ENCODE results near the gene PRODH2. TPM values are rescaled to one million over a fixed set of nuclear protein-coding genes. Genes with fewer than 3 reads are reported as not detected.

PRODH2 gene
- total and polyA plus RNA-seq, 2 of the 13 experiments (the other 11 are each of a cell fraction or from before 2014, with no cell fraction given): 86.7 to 118 TPM

DNA sequence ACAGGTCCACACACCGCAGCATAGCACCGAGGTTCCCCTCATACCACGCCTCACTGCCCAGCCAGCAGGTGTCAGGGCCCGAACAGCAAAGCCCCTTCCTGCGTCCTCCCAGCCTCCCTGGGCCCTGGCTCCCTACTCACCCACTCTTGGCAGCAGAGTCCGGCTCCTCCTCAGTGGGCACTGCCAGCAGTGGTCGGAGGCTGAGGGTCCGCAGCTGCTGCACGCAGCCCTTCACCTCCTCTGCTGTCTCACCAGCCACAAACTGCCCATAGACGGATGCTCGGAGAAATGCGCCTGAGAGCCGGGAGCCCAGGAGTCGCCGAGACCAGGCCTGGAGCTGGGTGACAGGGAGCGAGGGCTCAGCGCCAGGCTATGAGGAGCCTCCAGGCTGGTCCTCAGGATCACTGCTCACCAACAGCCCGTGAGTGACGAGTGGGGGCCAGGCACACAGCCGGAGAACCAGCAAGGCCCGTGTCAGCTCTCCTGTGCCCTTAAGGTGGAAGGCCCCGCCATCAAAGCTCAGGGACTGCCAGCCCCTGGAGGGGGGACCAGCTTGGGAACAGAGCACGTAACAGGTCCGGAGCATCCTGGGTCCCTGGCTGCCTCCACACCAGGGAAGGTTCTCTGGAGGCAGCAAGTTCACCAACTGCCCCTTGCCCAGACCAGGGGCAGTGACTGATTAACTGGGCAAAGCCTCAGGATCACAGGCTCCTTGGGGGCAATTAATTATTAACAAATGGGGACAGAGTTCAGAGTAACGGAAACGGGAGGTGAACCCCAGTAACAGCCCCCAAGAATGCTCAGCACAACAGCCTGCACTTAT, at the start of gene PRODH2 (continued):
- TF ChIP-seq ZNF577 (CRISPR knock-in tag; IDR thresholded peaks at IDR 0.05; ENCODE audit: borderline replicate concordance, low read depth): no peak
- TF ChIP-seq TCF7 (IDR thresholded peaks at IDR 0.05; ENCODE audit: low read depth): no peak; the same call in 1 of the 2 replicates
- no peak for TF ChIP-seq ELF3 (CRISPR knock-in tag; IDR thresholded peaks at IDR 0.05)
- TF ChIP-seq BRD4 (CRISPR knock-in tag; IDR thresholded peaks at IDR 0.05): no peak
- TF ChIP-seq AGO1 (IDR thresholded peaks at IDR 0.05; ENCODE audit: low read depth, low read length, poor library complexity, severe bottlenecking): no peak
- TF ChIP-seq MYC (CRISPR knock-in tag; IDR thresholded peaks at IDR 0.05; ENCODE audit: borderline replicate concordance): no peak; the same call in 1 of the 2 replicates
- no peak for TF ChIP-seq JDP2 (CRISPR knock-in tag; IDR thresholded peaks at IDR 0.05; ENCODE audit: borderline replicate concordance)
- no peak for TF ChIP-seq ZBTB42 (CRISPR knock-in tag; IDR thresholded peaks at IDR 0.05)
- TF ChIP-seq ETS1 (CRISPR knock-in tag; IDR thresholded peaks at IDR 0.05): no peak
- TF ChIP-seq ZNF282 (IDR thresholded peaks at IDR 0.05; ENCODE audit: partially characterized antibody): no peak
- TF ChIP-seq NFRKB (IDR thresholded peaks at IDR 0.05): no peak
- TF ChIP-seq GRHL1 (CRISPR knock-in tag; conservative IDR thresholded peaks at IDR 0.05): no peak
- TF ChIP-seq ZFP1 (CRISPR knock-in tag; IDR thresholded peaks at IDR 0.05): peak; percentile 20; the same call in 1 of the 2 replicates
- TF ChIP-seq HOXA5 (CRISPR knock-in tag; IDR thresholded peaks at IDR 0.05): no peak
- TF ChIP-seq YEATS2 (CRISPR knock-in tag; IDR thresholded peaks at IDR 0.05; ENCODE audit: borderline replicate concordance): no peak
- peak; percentile 37 for TF ChIP-seq PTBP1 (IDR thresholded peaks at IDR 0.05; ENCODE audit: low read depth, low read length, poor library complexity, severe bottlenecking)
- TF ChIP-seq HDAC1 (CRISPR knock-in tag; IDR thresholded peaks at IDR 0.05): peak; percentile 64
- TF ChIP-seq ADNP (CRISPR knock-in tag; IDR thresholded peaks at IDR 0.05): no peak
- no peak for TF ChIP-seq ZNF317 (CRISPR knock-in tag; IDR thresholded peaks at IDR 0.05)
- TF ChIP-seq, protein P1, sequence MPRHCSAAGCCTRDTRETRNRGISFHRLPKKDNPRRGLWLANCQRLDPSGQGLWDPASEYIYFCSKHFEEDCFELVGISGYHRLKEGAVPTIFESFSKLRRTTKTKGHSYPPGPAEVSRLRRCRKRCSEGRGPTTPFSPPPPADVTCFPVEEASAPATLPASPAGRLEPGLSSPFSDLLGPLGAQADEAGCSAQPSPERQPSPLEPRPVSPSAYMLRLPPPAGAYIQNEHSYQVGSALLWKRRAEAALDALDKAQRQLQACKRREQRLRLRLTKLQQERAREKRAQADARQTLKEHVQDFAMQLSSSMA (CRISPR knock-in tag; IDR thresholded peaks at IDR 0.05): peak; percentile 44
- TF ChIP-seq SMAD3 (CRISPR knock-in tag; IDR thresholded peaks at IDR 0.05): peak; percentile 54
- no peak for TF ChIP-seq ZNF256 (CRISPR knock-in tag; conservative IDR thresholded peaks at IDR 0.05)
- no peak; the same call in 1 of the 2 replicates for TF ChIP-seq ZNF691 (CRISPR knock-in tag; IDR thresholded peaks at IDR 0.05; ENCODE audit: borderline replicate concordance, low read depth)
- TF ChIP-seq ZFP37 (CRISPR knock-in tag; IDR thresholded peaks at IDR 0.05; ENCODE audit: borderline replicate concordance): no peak
- no peak; the same call in 1 of the 2 replicates for TF ChIP-seq ZNF274 (CRISPR knock-in tag; IDR thresholded peaks at IDR 0.05)
- peak; percentile 14; the same call in 1 of the 2 replicates for TF ChIP-seq REL (CRISPR knock-in tag; conservative IDR thresholded peaks at IDR 0.05)
- TF ChIP-seq MAFK (conservative IDR thresholded peaks at IDR 0.05 in 1 of 2, IDR thresholded peaks at IDR 0.05 in 1 of 2; ENCODE audit: low read length in 2 of 2): no peak
- TF ChIP-seq ZSCAN21 (CRISPR knock-in tag; IDR thresholded peaks at IDR 0.05; ENCODE audit: borderline replicate concordance): 0 out of 2 replicates have a peak, but pooled peaks have one; percentile 45
